AG09319 (cell line): Measurements from ENCODE around the gene NBAS.
"Not testable (repeated sequence)": the region's sequence is repeated elsewhere in the genome, so short reads cannot be mapped to it uniquely, and the experiment has no call there.

Source experiments
- DNase-seq: peaks from one replicate; pipeline ENCODE4 v3.0.0-alpha.2; 2010; ENCODE audit warnings: low read depth; ENCODE audit errors: extremely low read depth
- TF ChIP-seq, protein P1 (sequence below): IDR thresholded peaks from 2 replicates; pipeline ENCODE4 v1.5.1; 2011; ENCODE audit warnings: low read depth, mild to moderate bottlenecking, inconsistent platforms, low read length, moderate library complexity

NBAS gene

DNA sequence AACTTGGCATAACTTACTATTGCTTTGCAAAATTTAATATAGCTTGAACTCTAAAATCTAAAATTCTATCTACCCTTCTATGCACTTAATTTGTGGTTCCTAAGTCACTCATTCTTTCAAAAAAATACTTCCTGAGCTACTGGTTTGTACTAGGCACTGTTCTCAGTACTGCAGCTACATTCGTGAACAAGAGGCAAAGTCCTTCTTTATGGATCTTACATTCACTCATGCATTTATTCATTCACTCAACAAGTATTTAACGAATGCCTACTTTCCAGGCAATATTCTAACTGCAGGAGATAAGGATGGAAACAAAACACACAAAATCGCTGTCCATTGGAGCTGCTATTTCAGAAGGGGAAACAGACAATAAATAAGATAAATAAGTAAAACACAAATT is 104.8 kb downstream of the NBAS start:
- TF ChIP-seq, protein P1, sequence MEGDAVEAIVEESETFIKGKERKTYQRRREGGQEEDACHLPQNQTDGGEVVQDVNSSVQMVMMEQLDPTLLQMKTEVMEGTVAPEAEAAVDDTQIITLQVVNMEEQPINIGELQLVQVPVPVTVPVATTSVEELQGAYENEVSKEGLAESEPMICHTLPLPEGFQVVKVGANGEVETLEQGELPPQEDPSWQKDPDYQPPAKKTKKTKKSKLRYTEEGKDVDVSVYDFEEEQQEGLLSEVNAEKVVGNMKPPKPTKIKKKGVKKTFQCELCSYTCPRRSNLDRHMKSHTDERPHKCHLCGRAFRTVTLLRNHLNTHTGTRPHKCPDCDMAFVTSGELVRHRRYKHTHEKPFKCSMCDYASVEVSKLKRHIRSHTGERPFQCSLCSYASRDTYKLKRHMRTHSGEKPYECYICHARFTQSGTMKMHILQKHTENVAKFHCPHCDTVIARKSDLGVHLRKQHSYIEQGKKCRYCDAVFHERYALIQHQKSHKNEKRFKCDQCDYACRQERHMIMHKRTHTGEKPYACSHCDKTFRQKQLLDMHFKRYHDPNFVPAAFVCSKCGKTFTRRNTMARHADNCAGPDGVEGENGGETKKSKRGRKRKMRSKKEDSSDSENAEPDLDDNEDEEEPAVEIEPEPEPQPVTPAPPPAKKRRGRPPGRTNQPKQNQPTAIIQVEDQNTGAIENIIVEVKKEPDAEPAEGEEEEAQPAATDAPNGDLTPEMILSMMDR = no peak
- DNase-seq = no peak

DNA sequence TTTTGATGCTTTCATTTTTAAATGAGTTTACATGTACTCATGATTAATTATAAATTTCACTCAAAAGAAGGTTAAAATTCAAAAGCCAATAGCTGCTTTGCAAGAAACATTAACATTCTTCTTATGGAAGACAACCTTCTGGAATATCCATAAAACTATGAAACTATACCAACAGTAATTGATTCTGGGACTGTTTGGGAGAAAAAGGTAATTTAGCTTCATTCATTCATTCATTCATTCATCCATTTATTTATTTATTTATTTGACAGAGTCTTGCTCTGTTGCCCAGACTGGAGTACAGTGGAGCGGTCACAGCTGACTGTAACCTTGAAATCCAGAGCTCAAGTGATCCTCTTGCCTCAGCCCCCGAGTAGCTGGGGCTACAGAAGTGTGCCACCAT is 110.3 kb downstream of the NBAS start:
- TF ChIP-seq, protein P1 = no peak
- no peak for DNase-seq

DNA sequence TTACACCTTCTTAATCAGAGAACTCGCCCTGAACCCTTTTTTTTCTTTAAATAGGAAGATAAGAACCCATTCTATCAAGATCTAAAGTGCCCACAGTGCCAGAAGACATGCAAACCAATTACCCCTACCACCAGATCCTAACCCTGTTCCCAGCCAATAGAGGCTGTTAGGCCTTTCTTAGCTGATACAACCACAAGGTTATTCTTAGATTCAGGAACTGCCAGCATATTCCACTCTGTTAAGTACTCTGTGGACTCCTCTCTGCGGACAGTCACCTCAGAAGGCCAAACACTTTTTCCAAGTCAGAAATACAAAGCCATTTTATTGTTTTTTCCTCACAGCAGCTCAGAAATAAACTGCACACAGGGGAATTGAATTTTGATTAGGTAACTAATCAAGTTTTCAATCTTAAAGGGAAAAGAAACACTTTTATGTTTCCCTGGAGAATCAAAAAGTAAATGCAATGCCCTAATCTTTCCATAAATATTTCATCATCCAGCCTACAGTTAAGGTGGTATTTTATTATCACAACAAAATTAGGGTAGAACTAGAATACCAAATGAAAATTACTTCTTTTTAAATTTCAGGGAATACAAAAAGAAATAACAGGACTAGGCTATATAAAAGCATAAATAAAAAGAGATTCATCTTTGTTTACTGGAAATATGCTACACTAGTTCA is 111.4 kb downstream of the NBAS start:
- TF ChIP-seq, protein P1 = no peak
- DNase-seq = no peak

DNA sequence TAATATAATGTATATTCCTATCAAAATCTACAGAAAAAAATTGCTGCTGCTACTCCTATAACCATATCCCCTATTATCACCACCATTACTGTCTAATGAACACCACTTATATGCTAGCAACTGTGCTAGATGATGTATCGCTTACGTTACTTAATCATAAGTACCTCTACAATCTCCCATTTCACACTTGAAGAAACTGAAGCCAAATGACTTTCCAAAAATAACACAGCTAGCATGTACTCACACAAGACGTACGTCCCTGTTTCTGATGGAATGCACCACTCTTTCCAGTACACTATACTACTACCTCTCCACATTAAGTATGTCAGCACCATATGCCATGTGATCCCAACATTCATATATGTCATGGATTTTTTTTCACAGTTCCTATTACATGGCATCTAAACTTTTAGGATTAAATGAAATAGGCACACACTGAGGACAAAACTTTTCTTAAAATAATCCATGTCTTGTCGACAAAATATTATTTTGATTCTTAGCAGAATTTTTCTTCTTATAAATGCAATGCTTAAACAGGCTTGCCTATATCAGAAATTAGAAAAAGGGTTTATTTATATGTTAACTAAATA is 112.8 kb downstream of the NBAS start:
- TF ChIP-seq, protein P1 = no peak

DNA sequence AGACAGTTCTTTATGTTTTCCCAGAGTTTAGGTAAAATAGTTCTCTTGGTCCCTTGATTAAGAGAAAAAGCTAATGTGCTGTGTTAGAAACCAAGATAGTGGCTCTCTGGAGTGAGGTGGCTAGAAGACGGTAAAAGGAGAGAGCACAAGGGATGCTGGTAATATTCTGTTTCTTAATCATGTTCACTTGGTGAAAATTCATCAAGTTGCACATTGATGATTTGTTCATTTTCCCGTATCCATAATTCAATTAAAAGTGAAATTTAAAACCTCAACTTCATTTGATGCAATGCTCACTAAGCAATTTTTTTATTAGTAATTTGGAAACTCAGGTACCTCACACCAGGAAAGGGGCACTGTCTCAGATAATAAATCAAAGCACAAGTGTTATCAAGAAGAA is 113.8 kb downstream of the NBAS start:
- TF ChIP-seq, protein P1 = no peak

More for the DNA sequence above, 112.8 kb downstream of the NBAS start:
- no peak for DNase-seq

DNA sequence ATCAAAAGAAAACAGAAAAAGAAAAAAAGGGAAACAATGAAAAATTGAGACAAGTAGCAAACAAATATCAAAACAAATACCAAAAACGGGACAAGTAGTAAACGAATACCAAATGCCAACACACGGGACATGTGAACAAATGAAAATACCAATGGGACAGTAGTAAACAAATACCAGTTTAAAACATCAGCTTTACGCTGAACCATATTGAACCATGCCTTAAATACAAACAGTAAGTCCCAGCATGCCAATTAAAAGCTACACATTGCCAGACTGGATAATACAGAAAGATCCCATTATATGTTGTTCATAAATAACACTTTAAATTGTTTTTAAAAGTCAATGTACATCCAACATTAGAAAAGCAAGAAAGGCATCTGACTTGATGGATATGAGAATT is 114.2 kb downstream of the NBAS start:
- TF ChIP-seq, protein P1 = no peak
- DNase-seq = no peak

More for the DNA sequence above, 113.8 kb downstream of the NBAS start:
- no peak for DNase-seq

DNA sequence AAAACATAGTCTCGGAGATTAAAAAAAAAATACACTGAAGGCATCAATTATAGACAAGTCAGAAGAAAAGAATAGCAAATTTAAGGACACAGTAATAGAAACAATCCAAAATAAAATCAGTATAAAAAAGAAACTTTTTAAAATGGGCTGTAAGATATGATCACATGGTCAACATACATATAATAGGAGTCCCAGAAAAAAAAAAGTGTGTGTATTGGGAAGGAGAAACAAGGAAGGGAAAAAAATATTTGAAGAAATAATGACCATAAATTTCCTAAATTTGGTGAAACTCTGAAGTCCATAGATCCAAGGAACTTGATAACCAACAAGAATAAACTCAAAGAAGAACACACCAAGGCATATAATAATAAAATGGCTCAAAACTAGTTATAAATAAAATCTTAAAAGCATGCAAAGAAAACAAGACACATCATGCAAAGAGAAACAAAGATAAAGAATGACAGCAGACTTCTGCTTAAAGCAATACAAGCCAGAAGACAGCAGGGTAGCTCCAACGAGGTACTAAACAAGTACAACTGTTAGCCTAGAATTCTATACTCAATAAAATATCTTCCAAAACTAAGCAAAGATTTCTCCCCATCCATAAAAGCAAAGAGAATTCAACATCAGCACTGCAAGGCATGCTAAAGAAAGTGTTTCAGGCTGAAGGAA is 115.1 kb downstream of the NBAS start:
- TF ChIP-seq, protein P1 = no peak
- DNase-seq = no peak

DNA sequence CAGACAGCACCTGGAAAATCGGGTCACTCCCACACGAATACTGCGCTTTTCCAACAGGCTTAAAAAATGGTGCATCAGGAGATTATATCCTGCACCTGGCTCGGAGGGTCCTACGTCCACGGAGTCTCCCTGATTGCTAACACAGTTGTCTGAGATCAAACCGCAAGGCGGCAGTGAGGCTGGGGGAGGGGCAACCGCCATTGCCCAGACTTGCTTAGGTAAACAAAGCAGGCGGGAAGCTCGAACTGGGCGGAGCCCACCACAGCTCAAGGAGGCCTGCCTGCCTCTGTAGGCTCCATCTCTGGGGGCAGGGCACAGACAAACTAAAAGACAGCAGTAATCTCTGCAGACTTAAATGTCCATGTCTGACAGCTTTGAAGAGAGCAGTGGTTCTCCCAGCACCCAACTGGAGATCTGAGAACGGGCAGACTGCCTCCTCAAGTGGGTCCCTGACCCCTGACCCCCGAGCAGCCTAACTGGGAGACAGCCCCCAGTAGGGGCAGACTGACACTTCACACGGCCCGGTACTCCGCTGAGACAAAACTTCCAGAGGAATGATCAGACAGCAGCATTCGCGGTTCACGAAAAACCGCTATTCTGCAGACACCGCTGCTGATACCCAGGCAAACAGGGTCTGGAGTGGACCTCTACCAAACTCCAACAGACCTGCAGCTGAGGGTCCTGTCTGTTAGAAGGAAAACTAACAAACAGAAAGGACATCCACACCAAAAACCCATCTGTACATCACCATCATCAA is 121.2 kb downstream of the NBAS start:
- not testable (repeated sequence) for DNase-seq

DNA sequence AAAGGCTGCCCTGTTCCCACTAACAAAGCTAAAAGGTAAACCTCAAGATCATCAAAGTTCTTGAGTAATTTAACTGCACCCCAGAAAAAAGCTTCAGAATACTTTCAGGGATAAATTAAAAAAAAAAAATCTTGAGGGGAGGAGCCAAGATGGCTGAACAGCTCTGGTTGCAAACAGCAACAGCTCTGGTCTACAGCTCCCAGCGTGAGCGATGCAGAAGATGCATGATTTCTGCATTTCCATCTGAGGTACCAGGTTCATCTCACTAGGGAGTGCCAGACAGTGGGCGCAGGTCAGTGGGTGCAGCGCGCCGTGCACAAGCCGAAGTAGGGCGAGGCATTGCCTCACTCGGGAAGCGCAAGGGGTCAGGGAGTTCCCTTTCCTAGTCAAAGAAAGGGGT is 121.8 kb downstream of the NBAS start:
- not testable (repeated sequence) for DNase-seq
